Measurements from ENCODE around the gene DGCR8. TPM values are rescaled to one million over a fixed set of nuclear protein-coding genes. Genes with fewer than 3 reads are reported as not detected.

The DGCR8 gene
- total RNA-seq, 1 donor from 2014 or later, result 32.5 TPM

- no peak overlapping the region for H3K4me3 Mint-ChIP-seq (ENCODE audit: unreplicated experiment)
- DNase-seq (ENCODE audit: low spot score), result peak; percentile 81
- H3K27me3 Mint-ChIP-seq (ENCODE audit: low read depth), result no peaks in the 10 kb centered on the region
- H3K4me1 Mint-ChIP-seq (ENCODE audit: low read depth), result peaks cover 3% of the 10 kb centered on the region
- H3K27ac Mint-ChIP-seq (ENCODE audit: unreplicated experiment), result peak overlapping the region; percentile 45
- no peak for TF ChIP-seq CTCF (IDR thresholded peaks at IDR 0.05)
- no peaks in the 10 kb centered on the region for H3K9me3 Mint-ChIP-seq (ENCODE audit: low read depth)
- peaks cover 13% of the 10 kb centered on the region for H3K36me3 Mint-ChIP-seq (ENCODE audit: low read depth)
These were observed 28.1 kb downstream of the DGCR8 start for GRCh38 chr22:20107951-20108756.

- Mint-ChIP-seq H3K9me3 (ENCODE audit: low read depth) (no peaks in the 10 kb centered on the region), H3K27ac (ENCODE audit: unreplicated experiment) (no peak overlapping the region), H3K4me1 (ENCODE audit: low read depth) (peaks cover 3% of the 10 kb centered on the region), H3K36me3 (ENCODE audit: low read depth) (peaks cover 12% of the 10 kb centered on the region), H3K4me3 (ENCODE audit: unreplicated experiment) (no peak overlapping the region), H3K27me3 (ENCODE audit: low read depth) (no peaks in the 10 kb centered on the region)
- peak; percentile 80 for DNase-seq (ENCODE audit: low spot score)
- TF ChIP-seq CTCF (IDR thresholded peaks at IDR 0.05), result no peak
These were observed 28.8 kb downstream of the DGCR8 start for GRCh38 chr22:20108757-20109230.

GRCh38 chr22:20109411-20110358 lies 29.6 kb downstream of the DGCR8 start:
- Mint-ChIP-seq H3K4me3 (ENCODE audit: unreplicated experiment) (no peak overlapping the region), H3K36me3 (ENCODE audit: low read depth) (peaks cover 17% of the 10 kb centered on the region), H3K9me3 (ENCODE audit: low read depth) (no peaks in the 10 kb centered on the region), H3K4me1 (ENCODE audit: low read depth) (peaks cover 6% of the 10 kb centered on the region), H3K27ac (ENCODE audit: unreplicated experiment) (peak overlapping the region; percentile 8), H3K27me3 (ENCODE audit: low read depth) (no peaks in the 10 kb centered on the region)
- peak; percentile 83 for DNase-seq (ENCODE audit: low spot score)
- no peak for TF ChIP-seq CTCF (IDR thresholded peaks at IDR 0.05)

GRCh38 chr22:20110359-20110985 lies 30.4 kb downstream of the DGCR8 start:
- no peaks in the 10 kb centered on the region for H3K9me3 Mint-ChIP-seq (ENCODE audit: low read depth)
- H3K27me3 Mint-ChIP-seq (ENCODE audit: low read depth), result no peaks in the 10 kb centered on the region
- TF ChIP-seq CTCF (IDR thresholded peaks at IDR 0.05), result no peak
- H3K27ac Mint-ChIP-seq (ENCODE audit: unreplicated experiment), result no peak overlapping the region
- peaks cover 17% of the 10 kb centered on the region for H3K36me3 Mint-ChIP-seq (ENCODE audit: low read depth)
- peak; percentile 65 for DNase-seq (ENCODE audit: low spot score)
- H3K4me1 Mint-ChIP-seq (ENCODE audit: low read depth), result peaks cover 11% of the 10 kb centered on the region
- no peak overlapping the region for H3K4me3 Mint-ChIP-seq (ENCODE audit: unreplicated experiment)
